Coronary artery (tissue), 2 donors: ENCODE results near the gene TRAPPC14.

ENCODE experiments used
- DNase-seq: peaks from one replicate; pipeline ENCODE4 v3.0.0-alpha.2; 2017; ENCODE audit warnings: low spot score
- H3K27ac ChIP-seq, 2 donors: fragments of 200-600 bp; sonication (generic); one replicate each; pipeline ENCODE4 v1.5.1; 2016 to 2019
- H3K4me3 ChIP-seq: fragments of 200-600 bp; sonication (generic); 2 replicates; pipeline ENCODE4 v1.5.1; 2016; ENCODE audit warnings: mild to moderate bottlenecking, moderate library complexity
- TF ChIP-seq, protein P1 (sequence below): fragments of 200-600 bp; sonication (generic); IDR thresholded peaks from one replicate; pipeline ENCODE4 v1.5.1; 2019; ENCODE audit warnings: antibody characterized with exemption

Gene TRAPPC14

GRCh38 chr7:100107890-100108289, 50.6 kb downstream of the TRAPPC14 start:
- Histone ChIP-seq H3K4me3 (no peak overlapping the region), H3K27ac (no peak overlapping the region)
- no peak for DNase-seq
- TF ChIP-seq, protein P1, sequence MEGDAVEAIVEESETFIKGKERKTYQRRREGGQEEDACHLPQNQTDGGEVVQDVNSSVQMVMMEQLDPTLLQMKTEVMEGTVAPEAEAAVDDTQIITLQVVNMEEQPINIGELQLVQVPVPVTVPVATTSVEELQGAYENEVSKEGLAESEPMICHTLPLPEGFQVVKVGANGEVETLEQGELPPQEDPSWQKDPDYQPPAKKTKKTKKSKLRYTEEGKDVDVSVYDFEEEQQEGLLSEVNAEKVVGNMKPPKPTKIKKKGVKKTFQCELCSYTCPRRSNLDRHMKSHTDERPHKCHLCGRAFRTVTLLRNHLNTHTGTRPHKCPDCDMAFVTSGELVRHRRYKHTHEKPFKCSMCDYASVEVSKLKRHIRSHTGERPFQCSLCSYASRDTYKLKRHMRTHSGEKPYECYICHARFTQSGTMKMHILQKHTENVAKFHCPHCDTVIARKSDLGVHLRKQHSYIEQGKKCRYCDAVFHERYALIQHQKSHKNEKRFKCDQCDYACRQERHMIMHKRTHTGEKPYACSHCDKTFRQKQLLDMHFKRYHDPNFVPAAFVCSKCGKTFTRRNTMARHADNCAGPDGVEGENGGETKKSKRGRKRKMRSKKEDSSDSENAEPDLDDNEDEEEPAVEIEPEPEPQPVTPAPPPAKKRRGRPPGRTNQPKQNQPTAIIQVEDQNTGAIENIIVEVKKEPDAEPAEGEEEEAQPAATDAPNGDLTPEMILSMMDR, result no peak

GRCh38 chr7:100107125-100107737, 51.3 kb downstream of the TRAPPC14 start:
- no peak overlapping the region for H3K4me3 ChIP-seq
- no peak for DNase-seq
- TF ChIP-seq, protein P1, result no peak
- H3K27ac ChIP-seq, result no peak overlapping the region

GRCh38 chr7:100106633-100107032, 51.9 kb downstream of the TRAPPC14 start:
- Histone ChIP-seq H3K4me3 (no peak overlapping the region), H3K27ac (no peak overlapping the region)
- no peak for DNase-seq
- TF ChIP-seq, protein P1, result no peak

GRCh38 chr7:100105534-100105933, 53.0 kb downstream of the TRAPPC14 start:
- DNase-seq, result no peak
- H3K27ac ChIP-seq, result no peak overlapping the region
- no peak overlapping the region for H3K4me3 ChIP-seq
- TF ChIP-seq, protein P1, result no peak
